T-cell (primary cell): ENCODE measurements around the gene PMVK. TPM values are rescaled to one million over a fixed set of nuclear protein-coding genes. Genes with fewer than 3 reads are reported as not detected.

ENCODE experiments used
- ATAC-seq, 4 experiments: fragments of 200-7000 bp in 3 of 4; fragments of 150-1000 bp in 1 of 4; cut with Tn5 transposase; replicated peaks in 1 of 4; 1 replicate in 3 of 4; 2 replicates in 1 of 4; pipeline ENCODE4 v1.10.0; 2021; ENCODE audit warnings: moderate library complexity in 3 of 4, mild to moderate bottlenecking in 2 of 4, moderate number of reproducible peaks in 1 of 4
- CTCF ChIA-PET, 2 donors: fragments of 300-600 bp; sonication (Branson Sonifier 250); formaldehyde crosslinking; loops; one replicate each; lab custom pipeline; 2022; ENCODE audit warnings: antibody characterized with exemption in 2 of 2; lab: Charles Lee
- POLR2A ChIA-PET, 2 donors: fragments of 300-600 bp; sonication (Branson Sonifier 250); formaldehyde crosslinking; loops; one replicate each; lab custom pipeline; 2022; ENCODE audit warnings: antibody characterized with exemption in 2 of 2; lab: Charles Lee
- DNase-seq, 35 experiments: peaks; one replicate each; pipeline versions ENCODE4 v3.0.0 to v3.0.0-alpha.2; 2013 to 2023
- H3K27ac ChIP-seq: one replicate; pipeline ENCODE4 v1.5.1; 2013; ENCODE audit warnings: low read length
- H3K27me3 ChIP-seq, 2 experiments: replicated peaks in 1 of 2; 1 replicate in 1 of 2; 2 replicates in 1 of 2; pipeline versions ENCODE4 v1.6.1 to v1.7.0; 2013; ENCODE audit warnings: low read length in 1 of 2, mixed read lengths in 1 of 2; ENCODE audit not compliant: control insufficient read depth in 2 of 2, insufficient read depth in 2 of 2; ENCODE audit errors: extremely low read depth in 1 of 2
- H3K36me3 ChIP-seq, 2 donors: 1 replicate in 1 of 2; 2 replicates in 1 of 2; pipeline versions ENCODE4 v1.6.1 to v1.7.0; 2013; ENCODE audit warnings: low read length in 1 of 2; ENCODE audit not compliant: control insufficient read depth in 2 of 2, insufficient read depth in 1 of 2; ENCODE audit errors: extremely low read depth in 1 of 2
- H3K4me1 ChIP-seq, 2 experiments: 1 replicate in 1 of 2; 2 replicates in 1 of 2; pipeline versions ENCODE4 v1.6.1 to v1.7.0; 2013; ENCODE audit warnings: low read length in 2 of 2, mixed read lengths in 1 of 2; ENCODE audit not compliant: insufficient read depth in 2 of 2, control insufficient read depth in 1 of 2; ENCODE audit errors: extremely low read depth in 1 of 2
- H3K4me3 ChIP-seq, 2 donors: 1 replicate in 1 of 2; 2 replicates in 1 of 2; pipeline versions ENCODE4 v1.5.1 to v1.7.0; 2013; ENCODE audit warnings: mild to moderate bottlenecking in 2 of 2, low read length in 1 of 2, moderate library complexity in 1 of 2; ENCODE audit not compliant: control insufficient read depth in 1 of 2; ENCODE audit errors: extremely low read depth in 1 of 2
- H3K9me3 ChIP-seq: 2 replicates; pipeline ENCODE4 v1.7.0; 2013
- H3K27ac Mint-ChIP-seq, 2 donors: one replicate each; pipeline ENCODE4 v1.8.0; 2020 to 2021; ENCODE audit warnings: mild to moderate bottlenecking in 2 of 2, mixed read lengths in 2 of 2
- H3K27me3 Mint-ChIP-seq, 2 donors: one replicate each; pipeline ENCODE4 v1.8.0; 2021 to 2022; ENCODE audit warnings: mixed read lengths in 2 of 2
- H3K36me3 Mint-ChIP-seq: one replicate; pipeline ENCODE4 v1.8.0; 2021; ENCODE audit warnings: mixed read lengths
- H3K4me1 Mint-ChIP-seq, 3 donors: one replicate each; pipeline ENCODE4 v1.8.0; 2020 to 2022; ENCODE audit warnings: mixed read lengths in 3 of 3, mild to moderate bottlenecking in 1 of 3
- H3K4me3 Mint-ChIP-seq, 3 donors: one replicate each; pipeline ENCODE4 v1.8.0; 2020 to 2022; ENCODE audit warnings: mild to moderate bottlenecking in 3 of 3, mixed read lengths in 3 of 3, moderate library complexity in 3 of 3
- H3K9me3 Mint-ChIP-seq, 3 donors: one replicate each; pipeline ENCODE4 v1.8.0; 2020 to 2022; ENCODE audit warnings: mixed read lengths in 3 of 3
- WGBS: methylation state at CpG from one replicate; pipeline ENCODE4 v1.1.5; 2013; ENCODE audit warnings: missing lambda C conversion rate; ENCODE audit not compliant: insufficient coverage; 5-methylcytosine and 5-hydroxymethylcytosine counted together
- total RNA-seq, 35 experiments: library from RNA in 6 of 35; stranded (reverse) in 6 of 35; fragments of 120-200 nt in 1 of 35; gene quantifications; one replicate each; pipeline versions ENCODE4 v1.2.1 to v1.2.4 and lab custom pipeline; 2013 to 2026

The PMVK gene
- total RNA-seq (10 to 100 TPM; 12.6 to 24.9 (median 22.4) TPM), total RNA-seq (lab: John Stamatoyannopoulos, UW) (7.9 to 37.2 (median 11.3) reads per million in 29 experiments)
- 10.4 TPM for total RNA-seq (2013)

GRCh38 chr1:154936555-154937084 lies at the start of gene PMVK:
Gene PMVK, minus strand, starts transcription at chr1:154936719. Its CDS starts 34 bp downstream, at chr1:154936685.
- ChIA-PET CTCF (interaction anchor here (0.5 to 1.7 kb wide), 12 partner anchors 16 to 599 kb away, joined by 3 to 14 read pairs (median 3); partner anchors contain the start of genes PBXIP1 (in 1 of the 2) and PYGO2 (in 1 of the 2)), POLR2A (interaction anchor here (0.5 to 1.4 kb wide), 6 partner anchors 17 to 551 kb away, joined by 3 to 23 read pairs (median 5); partner anchors contain the start of genes PBXIP1 (in 2 of the 2) and FLAD1 (in 1 of the 2))
- Histone ChIP-seq H3K27me3 (no peaks in the 10 kb centered on the region), H3K27ac (peak within 1 kb of the TSS; percentile 97), H3K9me3 (no peaks in the 10 kb centered on the region), H3K4me3 (peak within 1 kb of the TSS; percentile 75 to 96), H3K4me1 (peaks cover 19 to 56% of the 10 kb centered on the region in 2 experiments), H3K36me3 (no peaks in the 10 kb centered on the region)
- 0% methylated on average over 32 of the region's 45 CpGs for WGBS
- H3K27ac Mint-ChIP-seq, result peak within 1 kb of the TSS; percentile 97 to 99
- DNase-seq (peak; percentile 90 to 98 (median 95)), ATAC-seq (peak; percentile 79 to 94 (median 90))
- H3K9me3 Mint-ChIP-seq, result no peaks in the 10 kb centered on the region
- no peaks in the 10 kb centered on the region for H3K27me3 Mint-ChIP-seq
- peak within 1 kb of the TSS; percentile 96 to 98 (median 97) for H3K4me3 Mint-ChIP-seq
- H3K36me3 Mint-ChIP-seq, result no peaks in the 10 kb centered on the region
- peaks cover 51 to 61% (median 57%) of the 10 kb centered on the region in 3 donors for H3K4me1 Mint-ChIP-seq

DNA sequence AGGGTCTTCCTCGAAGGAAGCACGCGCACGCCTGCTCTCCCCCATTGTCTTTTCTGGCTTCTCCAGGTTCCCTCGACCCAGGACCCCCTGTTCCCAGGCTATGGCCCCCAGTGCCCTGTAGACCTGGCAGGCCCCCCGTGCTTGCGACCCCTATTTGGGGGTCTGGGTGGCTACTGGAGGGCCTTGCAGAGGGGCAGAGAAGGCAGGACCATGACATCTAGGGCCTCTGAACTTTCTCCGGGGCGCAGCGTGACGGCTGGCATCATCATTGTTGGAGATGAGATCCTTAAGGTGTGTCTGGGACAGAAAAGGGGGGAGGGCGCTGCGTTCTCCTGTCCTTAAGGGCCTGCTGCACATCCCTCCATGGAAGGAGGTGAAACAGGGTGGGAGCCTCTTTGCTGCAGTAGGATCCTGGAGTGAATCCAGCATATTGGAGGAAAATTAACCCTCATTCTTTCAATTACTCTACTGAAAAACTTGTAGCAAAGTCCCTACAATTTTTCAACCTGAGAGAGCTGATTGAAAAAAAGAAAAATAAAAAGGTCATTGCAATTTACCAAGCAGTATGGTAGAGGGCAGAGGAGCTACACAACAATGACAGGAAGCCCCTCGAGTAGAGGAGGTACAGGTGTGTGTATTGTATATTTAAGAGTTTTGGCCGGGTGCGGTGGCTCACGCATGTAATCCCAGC lies 47.4 kb upstream of the PMVK start:
- H3K27ac ChIP-seq, result peak overlapping the region; percentile 52
- DNase-seq (peak in 1 of 35 experiments; percentile 28), ATAC-seq (no peak)
- Mint-ChIP-seq H3K4me1 (peaks cover 8 to 21% (median 21%) of the 10 kb centered on the region in 3 donors), H3K27me3 (no peaks in the 10 kb centered on the region), H3K36me3 (peaks cover 13% of the 10 kb centered on the region), H3K9me3 (no peaks in the 10 kb centered on the region), H3K4me3 (no peak overlapping the region), H3K27ac (no peak overlapping the region)
- H3K9me3 ChIP-seq, result no peaks in the 10 kb centered on the region
- ChIA-PET POLR2A (interaction anchor here (0.7 to 3.0 kb wide), 2 partner anchors 29 to 47 kb away, joined by 3 to 19 read pairs; partner anchors contain the start of gene PBXIP1 (in 1 of the 2)), CTCF (interaction anchor here (0.5 to 3.4 kb wide), 15 partner anchors 10 to 190 kb away, joined by 3 to 29 read pairs (median 4); partner anchors contain the start of genes ADAM15 (in 1 of the 2), LENEP (in 1 of the 2), PBXIP1 (in 1 of the 2) and PYGO2 (in 1 of the 2))
- 6% methylated on average over 10 of the region's 17 CpGs for WGBS
- H3K36me3 ChIP-seq, result peaks cover 7 to 27% of the 10 kb centered on the region in 2 donors
- H3K4me1 ChIP-seq, result peaks cover 14 to 28% of the 10 kb centered on the region in 2 experiments
- peak overlapping the region; percentile 67 to 84 for H3K4me3 ChIP-seq
- H3K27me3 ChIP-seq, result no peaks in the 10 kb centered on the region

- Mint-ChIP-seq H3K27me3 (no peaks in the 10 kb centered on the region), H3K4me1 (peaks cover 0 to 17% (median 13%) of the 10 kb centered on the region in 3 donors), H3K27ac (no peak within 1 kb of the TSS), H3K4me3 (no peak within 1 kb of the TSS), H3K36me3 (peaks cover 8% of the 10 kb centered on the region), H3K9me3 (no peaks in the 10 kb centered on the region)
- ATAC-seq (peak; percentile 99 to 100 (median 100)), DNase-seq (peak; percentile 85 to 98 (median 95))
- H3K4me3 ChIP-seq, result peak within 1 kb of the TSS; percentile 67 to 84
- H3K4me1 ChIP-seq, result peaks cover 14 to 28% of the 10 kb centered on the region in 2 experiments
- no peaks in the 10 kb centered on the region for H3K9me3 ChIP-seq
- peak within 1 kb of the TSS; percentile 54 for H3K27ac ChIP-seq
- ChIA-PET POLR2A (interaction anchor here (0.5 to 3.0 kb wide), 5 partner anchors 11 to 849 kb away, joined by 3 to 19 read pairs (median 3); partner anchors contain the start of gene PBXIP1 (in 1 of the 2)), CTCF (interaction anchor here (0.5 to 3.4 kb wide), 16 partner anchors 15 to 423 kb away, joined by 3 to 29 read pairs (median 3); partner anchors contain the start of genes ADAM15 (in 1 of the 2), PBXIP1 (in 1 of the 2) and PYGO2 (in 1 of the 2))
- WGBS, result 3% methylated on average over 25 of the region's 26 CpGs
- H3K36me3 ChIP-seq, result peaks cover 0 to 19% of the 10 kb centered on the region in 2 donors
- no peaks in the 10 kb centered on the region for H3K27me3 ChIP-seq
These were observed 46.6 kb upstream of the PMVK start, which contains the start of gene FLAD1 for GRCh38 chr1:154982897-154983648. Gene FLAD1, plus strand, starts transcription at chr1:154983344. Its CDS starts 351 bp downstream, at chr1:154983695.

GRCh38 chr1:154982341-154982740 lies 45.8 kb upstream of the PMVK start:
- Mint-ChIP-seq H3K4me3 (no peak overlapping the region), H3K36me3 (peaks cover 3% of the 10 kb centered on the region), H3K4me1 (peaks cover 0 to 16% (median 16%) of the 10 kb centered on the region in 3 donors)

GRCh38 chr1:154978360-154978759 lies 41.8 kb upstream of the PMVK start:
- no peak for DNase-seq
- ChIA-PET POLR2A (no interaction called here), CTCF (interaction anchor here (0.8 to 1.1 kb wide), 2 partner anchors 9 to 16 kb away, joined by 3 read pairs; no protein-coding TSS in a partner anchor)
- Histone ChIP-seq H3K4me3 (no peak overlapping the region), H3K9me3 (no peaks in the 10 kb centered on the region), H3K27ac (no peak overlapping the region), H3K4me1 (peaks cover 11 to 25% of the 10 kb centered on the region in 2 experiments), H3K27me3 (no peaks in the 10 kb centered on the region), H3K36me3 (peaks cover 0 to 3% of the 10 kb centered on the region in 2 donors)
- H3K36me3 Mint-ChIP-seq, result no peaks in the 10 kb centered on the region
- peaks cover 0 to 7% (median 3%) of the 10 kb centered on the region in 3 donors for H3K4me1 Mint-ChIP-seq
- H3K4me3 Mint-ChIP-seq, result no peak overlapping the region
- no peak for ATAC-seq
- no peaks in the 10 kb centered on the region for H3K9me3 Mint-ChIP-seq
- H3K27me3 Mint-ChIP-seq, result no peaks in the 10 kb centered on the region
- no CpG with 5 or more reads among the region's 3 CpGs for WGBS
- no peak overlapping the region for H3K27ac Mint-ChIP-seq

More at GRCh38 chr1:154982341-154982740, 45.8 kb upstream of the PMVK start:
- Histone ChIP-seq H3K36me3 (peaks cover 0 to 12% of the 10 kb centered on the region in 2 donors), H3K27me3 (no peaks in the 10 kb centered on the region), H3K9me3 (no peaks in the 10 kb centered on the region), H3K4me1 (peaks cover 14 to 28% of the 10 kb centered on the region in 2 experiments), H3K4me3 (peak overlapping the region; percentile 67 to 84), H3K27ac (peak overlapping the region; percentile 54)
- ATAC-seq (no peak), DNase-seq (no peak)
- ChIA-PET POLR2A (interaction anchor here in 1 of 2 donors (0.6 to 3.0 kb wide), 2 partner anchors 27 to 422 kb away, joined by 3 to 19 read pairs; partner anchors contain the start of gene PBXIP1), CTCF (interaction anchor here (0.6 to 3.4 kb wide), 8 partner anchors 16 to 103 kb away, joined by 3 to 29 read pairs (median 3); no protein-coding TSS in a partner anchor)
- no peaks in the 10 kb centered on the region for H3K27me3 Mint-ChIP-seq
- no peaks in the 10 kb centered on the region for H3K9me3 Mint-ChIP-seq
- no CpG with 5 or more reads among the region's 6 CpGs for WGBS
- H3K27ac Mint-ChIP-seq, result no peak overlapping the region
